Right renal cortex interstitium (tissue), 3 donors: ENCODE data around the gene ALG1. TPM values are rescaled to one million over a fixed set of nuclear protein-coding genes. Genes with fewer than 3 reads are reported as not detected.
"Not testable (repeated sequence)": the region's sequence is repeated elsewhere in the genome, so short reads cannot be mapped to it uniquely, and the experiment has no call there.

Experiments used
- DNase-seq, 3 donors: peaks; one replicate each; pipeline ENCODE4 v3.0.0-alpha.2; 2013; ENCODE audit warnings: low read depth in 3 of 3, low spot score in 2 of 3
- polyA plus RNA-seq, 3 donors: library from polyadenylated mRNA; unstranded; fragments of 120-200 nt; gene quantifications; one replicate each; pipeline ENCODE4 v1.2.1, GENCODE V29; 2013; ENCODE audit not compliant: insufficient read length in 3 of 3

Gene ALG1
- polyA plus RNA-seq, 3 donors = 23.9 to 25.2 (median 24.9) TPM

DNA sequence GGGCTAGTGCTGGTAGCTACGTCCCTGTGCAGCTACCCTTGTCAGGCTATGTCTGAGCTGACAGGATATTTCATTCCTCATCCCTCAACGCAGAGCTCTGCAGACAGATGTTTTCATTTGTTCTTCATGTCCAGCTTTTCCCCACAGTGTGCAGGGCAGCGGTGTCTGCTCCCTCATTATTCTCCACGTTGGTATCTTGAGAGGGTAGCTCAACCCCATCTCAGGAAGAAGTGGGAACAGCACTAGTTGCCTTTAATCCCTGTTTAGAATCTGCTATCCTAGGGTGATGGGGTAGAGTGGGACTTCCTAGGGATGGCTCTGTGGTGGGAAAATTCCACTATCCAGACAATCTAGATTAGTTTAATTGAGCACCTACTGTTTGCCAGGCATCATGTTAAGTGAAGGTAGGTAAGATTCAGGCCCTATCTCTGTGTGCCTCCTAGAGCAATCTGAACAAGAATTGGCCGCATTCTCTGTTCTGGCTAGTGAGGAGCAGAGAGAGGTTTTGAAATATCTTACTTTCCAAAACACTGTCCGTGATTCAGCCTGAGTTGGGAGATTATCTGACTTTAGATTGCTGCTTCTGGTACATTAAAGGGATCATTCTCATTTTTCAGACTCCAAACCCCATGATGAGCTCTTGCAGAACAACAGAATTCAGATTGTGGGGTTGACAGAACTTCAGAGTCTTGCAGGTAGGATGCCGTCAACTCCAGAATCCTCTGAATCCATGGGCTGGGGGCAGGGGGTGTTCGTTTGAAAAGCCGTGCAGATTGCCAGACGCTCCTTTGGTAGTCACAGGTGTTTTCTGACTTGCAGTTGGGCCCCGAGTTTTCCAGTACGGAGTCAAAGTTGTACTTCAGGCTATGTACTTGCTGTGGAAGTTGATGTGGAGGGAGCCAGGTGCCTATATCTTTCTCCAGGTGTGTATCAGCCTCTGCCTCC is 963 bp downstream of the ALG1 start:
- no peak for DNase-seq

DNA sequence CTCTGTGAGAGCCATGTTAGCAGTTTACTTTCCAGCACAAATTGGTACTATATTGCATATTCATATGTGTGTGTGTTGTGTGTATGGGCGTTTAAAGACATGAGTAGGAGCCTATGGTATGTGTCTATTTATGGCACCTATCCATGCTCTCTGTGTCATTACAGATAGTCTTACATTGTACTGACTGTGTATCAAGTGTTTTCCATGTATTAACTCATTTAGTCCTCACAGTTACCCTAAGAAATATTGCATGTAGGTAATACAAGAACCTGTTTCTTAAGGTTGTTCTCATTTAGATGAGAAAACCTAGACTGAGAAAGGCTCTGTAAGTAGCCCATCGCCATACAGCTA is 1.6 kb downstream of the ALG1 start:
- DNase-seq = no peak

DNA sequence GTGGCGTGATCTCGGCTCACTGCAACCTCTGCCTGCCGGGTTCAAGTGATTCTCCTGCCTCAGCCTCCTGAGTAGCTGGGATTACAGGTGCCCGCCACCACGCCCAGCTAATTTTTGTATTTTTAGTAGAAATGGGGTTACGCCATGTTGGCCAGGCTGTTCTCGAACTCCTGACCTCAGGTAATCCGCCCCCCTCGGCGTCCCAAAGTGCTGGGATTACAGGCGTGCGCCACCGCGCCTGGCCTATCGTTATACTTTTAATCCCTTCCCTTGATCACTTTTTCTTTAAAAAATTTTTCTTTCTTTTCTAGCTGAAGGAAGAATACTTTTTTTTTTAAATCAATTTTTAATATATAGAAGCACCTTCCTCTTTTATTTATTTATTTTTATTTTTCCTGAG is 2.1 kb downstream of the ALG1 start:
- not testable (repeated sequence) for DNase-seq

DNA sequence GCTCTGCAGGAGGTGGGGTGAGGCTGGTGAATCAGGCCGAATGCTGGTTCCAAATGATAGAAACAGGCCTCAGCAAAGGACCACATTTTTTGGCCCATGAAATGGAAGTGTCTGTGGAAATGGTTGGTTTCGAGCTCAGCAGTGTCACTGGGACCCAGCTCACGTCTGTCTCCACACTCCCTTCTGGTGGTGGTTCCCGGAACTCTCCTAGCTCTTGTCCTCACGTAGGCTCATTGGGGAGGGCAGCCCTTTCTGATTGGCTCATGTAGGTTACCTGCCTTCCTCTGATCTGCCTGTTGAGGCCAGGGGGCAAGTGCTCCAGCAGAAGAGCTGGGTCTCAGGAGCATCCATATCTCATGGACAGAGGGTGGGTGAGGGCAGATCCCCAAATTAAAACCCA is 4.0 kb downstream of the ALG1 start:
- no peak for DNase-seq

GRCh38 chr16:5077304-5077703 is 5.7 kb downstream of the ALG1 start:
- DNase-seq = no peak

DNA sequence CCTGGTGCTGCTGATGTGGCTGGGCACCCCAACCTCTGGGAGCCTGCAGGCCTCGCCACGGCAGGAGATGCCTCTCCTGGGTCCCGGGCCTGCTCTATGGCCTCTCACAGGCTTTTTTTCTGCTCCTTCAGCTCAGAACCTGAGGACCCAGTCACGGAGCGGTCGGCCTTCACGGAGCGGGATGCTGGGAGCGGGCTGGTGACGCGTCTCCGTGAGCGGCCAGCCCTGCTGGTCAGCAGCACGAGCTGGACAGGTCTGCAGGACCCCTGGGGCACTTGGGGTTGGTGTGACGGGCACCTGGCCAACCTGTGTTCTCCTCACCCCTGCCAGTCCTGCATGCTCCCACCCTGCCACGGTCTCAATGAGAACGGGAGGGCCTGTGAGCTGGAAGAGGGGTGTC is 7.0 kb downstream of the ALG1 start:
- DNase-seq = no peak

DNA sequence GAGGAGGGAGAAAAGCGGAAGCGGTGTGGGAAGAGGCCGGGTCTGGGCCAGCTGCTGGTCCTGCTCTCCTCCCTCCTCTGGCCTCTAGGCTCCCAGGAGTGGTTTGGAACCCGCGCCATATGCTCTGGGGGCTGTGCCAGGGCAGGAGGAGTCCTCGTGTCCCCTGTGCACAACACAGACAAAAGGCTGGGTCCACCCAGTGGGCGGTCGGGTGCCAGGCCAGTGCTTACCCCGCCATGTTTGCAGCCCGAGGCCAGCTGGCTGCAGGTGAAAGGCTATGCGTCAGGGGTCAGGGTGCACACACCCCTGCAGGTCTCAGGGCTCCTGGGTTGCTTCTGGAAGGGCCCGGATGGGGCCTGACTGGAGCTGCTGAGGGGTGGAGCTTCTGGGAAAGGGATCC is 8.8 kb downstream of the ALG1 start:
- DNase-seq = not testable (repeated sequence)

DNA sequence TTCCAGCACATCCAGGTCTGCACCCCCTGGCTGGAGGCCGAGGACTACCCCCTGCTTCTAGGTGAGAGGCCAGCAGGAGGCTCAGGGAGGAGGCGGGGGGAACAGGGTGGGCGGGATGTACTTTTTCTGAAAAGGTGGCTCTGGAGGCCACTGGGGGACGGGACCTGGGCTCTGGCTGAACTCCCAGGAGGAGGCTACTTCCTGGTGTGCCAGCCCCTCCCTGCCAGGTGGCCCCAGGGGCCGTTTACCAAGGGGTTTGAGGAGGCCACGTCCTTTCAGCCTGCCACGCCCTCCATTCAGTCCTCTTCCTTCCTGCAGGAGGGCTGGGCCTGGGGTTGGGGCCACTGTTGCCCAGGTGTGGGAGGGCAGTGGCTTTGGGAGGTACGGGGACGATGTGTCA is 9.4 kb downstream of the ALG1 start:
- not testable (repeated sequence) for DNase-seq

DNA sequence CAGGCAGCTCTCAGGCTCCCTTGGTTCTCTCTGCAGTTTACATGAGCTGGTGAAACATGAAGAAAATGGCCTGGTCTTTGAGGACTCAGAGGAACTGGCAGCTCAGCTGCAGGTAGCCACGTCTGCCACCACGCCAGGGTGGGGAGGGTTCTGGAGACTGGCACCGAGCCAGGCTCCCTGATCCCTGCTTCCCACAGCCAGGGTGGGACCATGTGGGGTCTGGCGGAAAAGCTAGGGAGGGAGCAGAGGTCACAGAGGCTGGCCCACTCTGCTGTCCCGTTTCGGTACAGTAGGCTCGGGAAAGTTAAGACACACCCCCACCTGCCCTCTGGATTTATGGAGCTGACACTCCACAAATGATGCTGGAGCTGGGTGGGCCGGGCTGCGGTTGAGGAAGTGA is 12.0 kb downstream of the ALG1 start:
- DNase-seq = not testable (repeated sequence)

- DNase-seq = not testable (repeated sequence)
These were observed 12.6 kb downstream of the ALG1 start for GRCh38 chr16:5084099-5084731.

- DNase-seq = not testable (repeated sequence)
These were observed 13.2 kb downstream of the ALG1 start for GRCh38 chr16:5084802-5085201.

- DNase-seq = not testable (repeated sequence)
These were observed 14.1 kb downstream of the ALG1 start for GRCh38 chr16:5085716-5086115.

DNA sequence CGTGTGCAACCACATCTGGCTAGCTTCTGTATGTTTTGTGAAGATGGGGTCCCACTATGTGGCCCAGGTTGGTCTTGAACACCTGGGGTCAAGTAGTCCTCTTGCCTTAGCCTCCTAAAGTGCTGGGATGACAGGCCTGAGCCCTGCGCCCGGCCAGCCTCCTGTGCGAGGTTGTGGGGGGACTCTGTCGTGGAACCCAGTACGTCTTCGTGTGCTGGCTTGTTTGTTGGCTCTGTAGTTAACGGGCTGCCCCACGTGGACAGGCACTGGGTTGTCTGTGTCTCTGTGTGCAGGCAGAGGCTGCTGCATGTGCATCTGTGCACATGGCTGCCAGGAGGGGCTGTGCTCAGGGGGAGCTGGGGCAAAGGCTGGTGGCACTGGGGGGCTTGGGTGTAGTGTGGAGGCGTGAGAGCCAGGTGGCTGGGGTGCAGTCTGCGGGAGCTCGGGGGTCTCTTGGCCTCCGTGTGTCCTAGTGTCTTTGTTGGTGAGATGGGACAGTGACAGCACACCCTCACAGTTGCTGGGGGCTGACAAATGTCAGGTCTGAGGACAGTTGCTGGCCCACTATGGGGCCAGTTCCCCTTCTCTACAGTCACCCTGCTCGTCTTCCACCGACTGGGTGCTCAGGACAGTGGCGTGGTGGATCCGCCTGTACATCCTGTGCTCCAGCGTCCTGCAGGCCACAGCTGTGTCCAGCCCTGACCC is 16.6 kb downstream of the ALG1 start:
- not testable (repeated sequence) for DNase-seq

- not testable (repeated sequence) for DNase-seq
These were observed 17.3 kb downstream of the ALG1 start for GRCh38 chr16:5088936-5089335.

GRCh38 chr16:5089911-5090555 is 18.4 kb downstream of the ALG1 start:
- DNase-seq = not testable (repeated sequence)

DNA sequence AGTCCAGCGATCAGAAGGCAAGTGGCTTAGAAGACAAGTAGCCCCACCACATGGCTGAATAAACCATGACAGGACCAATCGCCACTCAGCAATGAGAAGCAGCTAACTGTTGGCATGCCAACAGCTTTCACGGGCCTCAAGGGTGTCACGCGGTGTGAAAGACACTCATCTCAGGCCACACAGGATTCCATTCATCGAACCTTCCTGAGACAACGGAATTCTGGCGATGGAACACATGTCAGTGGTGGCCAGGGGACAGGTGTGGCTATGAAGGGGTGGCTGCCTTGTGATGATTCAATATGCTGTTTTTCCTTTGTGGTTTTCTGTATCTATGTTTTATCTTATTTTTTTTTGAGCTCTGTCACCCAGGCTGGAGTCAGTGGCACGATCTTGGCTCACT is 18.9 kb downstream of the ALG1 start:
- not testable (repeated sequence) for DNase-seq

- not testable (repeated sequence) for DNase-seq
These were observed 21.4 kb downstream of the ALG1 start for GRCh38 chr16:5093081-5093480.

DNA sequence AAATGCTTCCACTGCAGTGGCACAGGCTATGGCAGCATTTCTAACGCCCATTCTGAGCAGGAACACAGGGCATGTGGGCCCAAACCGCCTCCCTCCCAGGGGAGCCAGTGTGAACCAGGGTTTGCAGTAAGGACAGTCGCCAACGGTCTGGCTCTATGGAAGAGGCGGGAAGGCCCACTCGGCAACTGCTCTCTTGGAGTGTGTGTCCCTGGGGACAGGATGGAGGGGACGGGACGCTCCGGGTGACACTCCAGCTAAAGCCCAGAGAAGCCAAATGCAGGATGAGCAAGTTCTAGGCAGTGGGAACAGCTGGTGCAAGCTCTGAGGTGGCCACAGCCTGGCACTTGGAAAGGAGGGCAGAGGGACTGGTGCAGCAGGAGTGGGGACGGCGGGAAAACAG is 22.1 kb downstream of the ALG1 start:
- DNase-seq = not testable (repeated sequence)

GRCh38 chr16:5095145-5095830 is 23.6 kb downstream of the ALG1 start:
- DNase-seq = not testable (repeated sequence)

DNA sequence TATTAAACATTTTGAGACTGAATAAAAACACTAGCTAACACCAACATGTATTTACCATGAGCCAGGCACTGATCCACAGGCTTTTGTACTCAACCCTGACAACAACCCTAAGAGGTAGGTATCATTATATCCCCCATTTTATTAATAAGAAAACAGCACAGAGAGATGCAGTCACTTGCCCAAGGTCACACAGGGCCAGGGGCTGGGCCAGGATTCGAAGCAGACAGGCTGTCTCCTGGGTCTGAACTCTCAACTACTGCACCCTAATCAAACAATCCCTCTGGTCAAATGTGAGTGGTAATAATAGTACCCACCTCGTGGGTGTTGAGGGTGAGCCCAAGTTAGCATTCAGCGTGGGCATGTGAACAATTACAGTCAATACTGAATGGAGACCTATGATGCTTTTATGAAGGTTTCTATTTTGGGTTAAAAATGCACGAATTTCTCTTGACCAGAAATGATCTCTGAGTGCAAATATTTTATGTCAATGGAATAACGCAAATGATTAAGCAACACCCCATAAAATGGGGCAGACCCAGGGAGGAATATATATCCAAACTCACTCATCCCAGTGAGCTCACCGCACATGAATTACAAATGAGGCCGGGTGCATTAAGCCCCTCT is 24.9 kb downstream of the ALG1 start:
- not testable (repeated sequence) for DNase-seq
